Prostate gland (tissue), 2 donors: ENCODE data around the gene SLC25A43. TPM values are rescaled to one million over a fixed set of nuclear protein-coding genes. Genes with fewer than 3 reads are reported as not detected.

Source experiments
- DNase-seq: peaks from one replicate; pipeline ENCODE4 v3.0.0-alpha.2; 2019; ENCODE audit warnings: low spot score
- H3K27ac ChIP-seq, 2 donors: fragments of 200-600 bp; sonication (generic); 2 replicates each; pipeline ENCODE4 v1.5.1; 2017 to 2019
- H3K27me3 ChIP-seq: fragments of 200-600 bp; sonication (generic); replicated peaks from 2 replicates; pipeline ENCODE4 v1.5.1; 2019; ENCODE audit not compliant: insufficient read depth
- H3K36me3 ChIP-seq, 2 donors: fragments of 200-600 bp; sonication (generic); 1 replicate in 1 of 2; 2 replicates in 1 of 2; pipeline versions ENCODE4 v1.5.1 to v1.8.1; 2017 to 2019
- H3K4me1 ChIP-seq: fragments of 200-600 bp; sonication (generic); replicated peaks from 2 replicates; pipeline ENCODE4 v1.5.1; 2019
- H3K4me3 ChIP-seq, 2 donors: fragments of 200-600 bp; sonication (generic); 2 replicates each; pipeline ENCODE4 v1.5.1; 2017 to 2019
- H3K9me3 ChIP-seq: fragments of 200-600 bp; sonication (generic); 2 replicates; pipeline ENCODE4 v1.5.1; 2017
- POLR2A ChIP-seq: fragments of 450-650 bp; IDR thresholded peaks from one replicate; pipeline ENCODE4 v1.6.1; 2016; ENCODE audit warnings: antibody characterized with exemption, mild to moderate bottlenecking
- POLR2AphosphoS5 ChIP-seq: sonication (generic); formaldehyde crosslinking; IDR thresholded peaks from one replicate; pipeline ENCODE4 v1.6.1; 2017; ENCODE audit warnings: antibody characterized with exemption
- whole genome bisulfite sequencing: methylation state at CpG from one replicate; pipeline ENCODE4 v1.1.5; 2018; 5-methylcytosine and 5-hydroxymethylcytosine counted together
- intact Hi-C: fragments of 100-400 bp; cut with DNase I; formaldehyde crosslinking; loops from one replicate; pipeline ENCODE4 v1.14.2; 2022
- total RNA-seq, 2 donors: library from RNA; depleted of rRNA; stranded (reverse); fragments of >200 nt; gene quantifications; one replicate each; pipeline ENCODE4 v1.1.0, GENCODE V29; 2016
- TF ChIP-seq, protein P1 (sequence below), 4 experiments: fragments of 200-600 bp in 2 of 4; fragments of 450-650 bp in 2 of 4; sonication (generic) in 2 of 4; IDR thresholded peaks; 1 replicate in 3 of 4; 2 replicates in 1 of 4; pipeline ENCODE4 v1.5.1; 2016 to 2019; ENCODE audit warnings: antibody characterized with exemption in 4 of 4, mild to moderate bottlenecking in 2 of 4, moderate library complexity in 2 of 4

The SLC25A43 gene
- total RNA-seq, 2 donors from 2014 or later = 7.4 to 15.3 TPM

- intact Hi-C loops = no loop called here
- Histone ChIP-seq H3K4me1 (no peaks in the 10 kb centered on the region), H3K27me3 (no peaks in the 10 kb centered on the region), H3K4me3 (no peak overlapping the region), H3K27ac (no peak overlapping the region), H3K9me3 (no peaks in the 10 kb centered on the region), H3K36me3 (no peaks in the 10 kb centered on the region)
- TF ChIP-seq POLR2AphosphoS5 = peak; percentile 19
- TF ChIP-seq, protein P1, sequence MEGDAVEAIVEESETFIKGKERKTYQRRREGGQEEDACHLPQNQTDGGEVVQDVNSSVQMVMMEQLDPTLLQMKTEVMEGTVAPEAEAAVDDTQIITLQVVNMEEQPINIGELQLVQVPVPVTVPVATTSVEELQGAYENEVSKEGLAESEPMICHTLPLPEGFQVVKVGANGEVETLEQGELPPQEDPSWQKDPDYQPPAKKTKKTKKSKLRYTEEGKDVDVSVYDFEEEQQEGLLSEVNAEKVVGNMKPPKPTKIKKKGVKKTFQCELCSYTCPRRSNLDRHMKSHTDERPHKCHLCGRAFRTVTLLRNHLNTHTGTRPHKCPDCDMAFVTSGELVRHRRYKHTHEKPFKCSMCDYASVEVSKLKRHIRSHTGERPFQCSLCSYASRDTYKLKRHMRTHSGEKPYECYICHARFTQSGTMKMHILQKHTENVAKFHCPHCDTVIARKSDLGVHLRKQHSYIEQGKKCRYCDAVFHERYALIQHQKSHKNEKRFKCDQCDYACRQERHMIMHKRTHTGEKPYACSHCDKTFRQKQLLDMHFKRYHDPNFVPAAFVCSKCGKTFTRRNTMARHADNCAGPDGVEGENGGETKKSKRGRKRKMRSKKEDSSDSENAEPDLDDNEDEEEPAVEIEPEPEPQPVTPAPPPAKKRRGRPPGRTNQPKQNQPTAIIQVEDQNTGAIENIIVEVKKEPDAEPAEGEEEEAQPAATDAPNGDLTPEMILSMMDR (IDR thresholded peaks at IDR 0.05) = no peak
- 95% methylated on average over 1 of the region's 1 CpG for WGBS
- no peak for DNase-seq
Observed at GRCh38 chrX:119455264-119455663, 56.1 kb downstream of the SLC25A43 start.

DNA sequence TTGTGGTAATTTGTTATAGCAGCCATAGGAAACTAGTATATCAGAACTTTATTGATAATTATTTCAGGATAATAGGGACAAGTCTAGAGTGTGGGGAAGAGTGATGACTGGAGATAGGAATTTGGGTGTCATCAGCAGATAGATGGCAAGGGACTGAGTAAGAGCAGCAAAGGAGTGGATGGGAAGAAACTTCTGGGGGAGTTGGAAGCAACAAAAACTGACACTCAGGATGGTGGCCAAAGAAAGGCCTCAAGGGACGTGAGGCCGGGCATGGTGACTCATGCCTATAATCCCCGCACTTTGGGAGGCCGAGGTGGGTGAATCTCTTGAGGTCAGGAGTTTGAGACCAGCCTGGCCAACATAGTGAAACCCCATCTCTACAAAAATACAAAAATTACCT is 60.0 kb downstream of the SLC25A43 start:
- H3K4me3 ChIP-seq = no peak overlapping the region
- H3K9me3 ChIP-seq = no peaks in the 10 kb centered on the region
- no peaks in the 10 kb centered on the region for H3K4me1 ChIP-seq
- WGBS = 95% methylated on average over 4 of the region's 4 CpGs
- DNase-seq = no peak
- intact Hi-C loops = no loop called here
- no peak overlapping the region for H3K27ac ChIP-seq
- no peaks in the 10 kb centered on the region for H3K36me3 ChIP-seq
- no peak for TF ChIP-seq POLR2A
- TF ChIP-seq, protein P1 (IDR thresholded peaks at IDR 0.05) = no peak
- TF ChIP-seq POLR2AphosphoS5 = no peak
- no peaks in the 10 kb centered on the region for H3K27me3 ChIP-seq

DNA sequence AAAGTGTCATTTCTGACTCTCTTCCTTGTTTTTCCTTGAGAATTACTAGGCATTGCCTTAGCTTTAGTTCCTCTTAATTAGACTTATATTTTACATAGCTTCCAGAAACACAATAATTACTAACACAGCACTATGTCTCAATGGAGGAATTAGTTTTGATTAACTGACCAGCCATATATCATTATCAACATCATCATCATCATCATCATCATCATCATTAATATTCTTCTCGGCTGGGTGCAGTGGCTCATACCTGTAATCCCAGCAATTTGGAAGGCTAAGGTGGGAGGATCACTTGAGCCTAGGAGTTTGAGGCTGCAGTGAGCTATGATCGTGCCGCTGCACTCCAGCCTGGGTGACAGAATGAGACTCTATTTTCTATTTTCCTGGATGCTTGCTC is 66.4 kb downstream of the SLC25A43 start:
- Histone ChIP-seq H3K27ac (no peak overlapping the region), H3K4me3 (no peak overlapping the region), H3K27me3 (no peaks in the 10 kb centered on the region), H3K36me3 (no peaks in the 10 kb centered on the region), H3K9me3 (no peaks in the 10 kb centered on the region), H3K4me1 (no peaks in the 10 kb centered on the region)
- TF ChIP-seq, protein P1 (IDR thresholded peaks at IDR 0.05) = no peak
- no peak for TF ChIP-seq POLR2A
- TF ChIP-seq POLR2AphosphoS5 = no peak
- 95% methylated on average over 3 of the region's 3 CpGs for WGBS
- intact Hi-C loops = loop anchor here (5.0 to 10.0 kb wide), 2 partner anchors 68 to 109 kb away; partner anchors contain the start of genes SLC25A43 and UBE2A
- no peak for DNase-seq

- TF ChIP-seq POLR2A (no peak), POLR2AphosphoS5 (no peak)
- TF ChIP-seq, protein P1 (IDR thresholded peaks at IDR 0.05) = no peak
- 69% methylated on average over 3 of the region's 3 CpGs for WGBS
- H3K27me3 ChIP-seq = no peaks in the 10 kb centered on the region
- no peaks in the 10 kb centered on the region for H3K36me3 ChIP-seq
- H3K4me3 ChIP-seq = no peak overlapping the region
- no peaks in the 10 kb centered on the region for H3K4me1 ChIP-seq
- intact Hi-C loops = loop anchor here (5.0 to 10.0 kb wide), 2 partner anchors 70 to 108 kb away; partner anchors contain the start of genes SLC25A43 and UBE2A
- H3K9me3 ChIP-seq = no peaks in the 10 kb centered on the region
- no peak overlapping the region for H3K27ac ChIP-seq
- DNase-seq = no peak
Observed at GRCh38 chrX:119466970-119467369, 67.8 kb downstream of the SLC25A43 start.

DNA sequence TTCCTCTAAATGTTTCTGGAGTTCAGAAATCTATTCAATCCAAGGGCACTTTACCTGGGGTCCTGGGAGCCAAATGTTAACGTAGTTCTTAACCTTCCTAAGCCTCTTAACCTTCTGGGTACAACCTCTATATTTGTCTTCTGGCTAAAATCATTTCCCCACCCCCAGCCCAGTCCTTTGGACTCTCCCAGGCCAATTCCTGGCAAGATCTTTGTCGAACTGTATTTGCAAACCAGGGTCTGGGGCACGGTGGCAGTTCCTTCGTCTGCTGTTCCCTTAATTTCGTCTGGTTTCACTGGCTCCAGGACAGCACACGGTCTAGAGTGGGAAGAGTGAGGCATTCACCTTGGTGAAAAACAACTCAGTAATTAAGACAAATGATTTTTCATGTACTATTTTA is 68.3 kb downstream of the SLC25A43 start:
- no peaks in the 10 kb centered on the region for H3K27me3 ChIP-seq
- no peak overlapping the region for H3K27ac ChIP-seq
- no peaks in the 10 kb centered on the region for H3K9me3 ChIP-seq
- no peak overlapping the region for H3K4me3 ChIP-seq
- TF ChIP-seq POLR2AphosphoS5 (no peak), POLR2A (no peak)
- TF ChIP-seq, protein P1 (IDR thresholded peaks at IDR 0.05) = no peak
- no peaks in the 10 kb centered on the region for H3K4me1 ChIP-seq
- H3K36me3 ChIP-seq = no peaks in the 10 kb centered on the region
- DNase-seq = no peak
- 87% methylated on average over 6 of the region's 6 CpGs for WGBS
- intact Hi-C loops = loop anchor here (5.0 to 10.0 kb wide), 2 partner anchors 70 to 107 kb away; partner anchors contain the start of genes SLC25A43 and UBE2A
